Natural killer cell (primary cell): ENCODE results near the gene OPA3. TPM values are rescaled to one million over a fixed set of nuclear protein-coding genes. Genes with fewer than 3 reads are reported as not detected.

Experiments used
- ATAC-seq, 3 donors: fragments of 150-1000 bp in 2 of 3; fragments of 200-7000 bp in 1 of 3; cut with Tn5 transposase; 1 replicate in 1 of 3; 2 replicates in 2 of 3; pipeline ENCODE4 v1.10.0; 2021; ENCODE audit warnings: mild to moderate bottlenecking in 2 of 3, moderate library complexity in 2 of 3
- DNase-seq, 2 donors: peaks; one replicate each; pipeline versions ENCODE4 v3.0.0 to v3.0.0-alpha.2; 2013 to 2021; ENCODE audit warnings: mixed read lengths in 1 of 2
- H3K27ac ChIP-seq: one replicate; pipeline ENCODE4 v1.5.1; 2013; ENCODE audit warnings: mild to moderate bottlenecking, low read length
- H3K27me3 ChIP-seq: one replicate; pipeline ENCODE4 v1.6.1; 2013; ENCODE audit warnings: low read length; ENCODE audit not compliant: control insufficient read depth, insufficient read depth
- H3K36me3 ChIP-seq: one replicate; pipeline ENCODE4 v1.6.1; 2013; ENCODE audit warnings: low read length; ENCODE audit not compliant: control insufficient read depth, insufficient read depth
- H3K4me1 ChIP-seq: one replicate; pipeline ENCODE4 v1.6.1; 2013; ENCODE audit warnings: low read length; ENCODE audit not compliant: control insufficient read depth, insufficient read depth
- H3K4me3 ChIP-seq: one replicate; pipeline ENCODE4 v1.5.1; 2013; ENCODE audit warnings: low read length
- H3K9me3 ChIP-seq: one replicate; pipeline ENCODE4 v1.6.1; 2013; ENCODE audit warnings: low read length; ENCODE audit not compliant: control insufficient read depth, insufficient read depth
- H3K27ac Mint-ChIP-seq, 2 donors: one replicate each; pipeline ENCODE4 v1.8.0; 2022; ENCODE audit warnings: mild to moderate bottlenecking in 2 of 2, mixed read lengths in 2 of 2, moderate library complexity in 1 of 2
- H3K27me3 Mint-ChIP-seq, 2 donors: one replicate each; pipeline ENCODE4 v1.8.0; 2022; ENCODE audit warnings: low read depth in 2 of 2, mixed read lengths in 2 of 2
- H3K36me3 Mint-ChIP-seq: one replicate; pipeline ENCODE4 v1.8.0; 2022; ENCODE audit warnings: mixed read lengths
- H3K4me1 Mint-ChIP-seq, 2 donors: one replicate each; pipeline ENCODE4 v1.8.0; 2022; ENCODE audit warnings: mixed read lengths in 2 of 2
- H3K4me3 Mint-ChIP-seq: one replicate; pipeline ENCODE4 v1.8.0; 2022; ENCODE audit warnings: mild to moderate bottlenecking, moderate library complexity, mixed read lengths
- H3K9me3 Mint-ChIP-seq, 2 donors: one replicate each; pipeline ENCODE4 v1.8.0; 2022; ENCODE audit warnings: mixed read lengths in 2 of 2
- WGBS: methylation state at CpG from one replicate; pipeline ENCODE4 v1.1.7; 2013; ENCODE audit warnings: missing lambda C conversion rate; ENCODE audit not compliant: insufficient coverage; 5-methylcytosine and 5-hydroxymethylcytosine counted together
- intact Hi-C: fragments of 100-400 bp; cut with micrococcal nuclease; formaldehyde crosslinking; loops from one replicate; pipeline ENCODE4 v1.14.2; 2022
- total RNA-seq, 4 donors: library from RNA; stranded (reverse); fragments of 120-200 nt in 1 of 4; gene quantifications; one replicate each; pipeline versions ENCODE4 v1.2.3 to v1.2.4, GENCODE V29; 2013 to 2022
- TF ChIP-seq, protein P1 (sequence below): fragments of 200-600 bp; IDR thresholded peaks from one replicate; pipeline ENCODE4 v1.8.0; 2022; ENCODE audit warnings: antibody characterized with exemption

The OPA3 gene
- total RNA-seq, 3 donors from 2014 or later (not counting 1 experiment from before 2014, with no cell fraction given): 8.2 to 10.4 (median 9.0) TPM

DNA sequence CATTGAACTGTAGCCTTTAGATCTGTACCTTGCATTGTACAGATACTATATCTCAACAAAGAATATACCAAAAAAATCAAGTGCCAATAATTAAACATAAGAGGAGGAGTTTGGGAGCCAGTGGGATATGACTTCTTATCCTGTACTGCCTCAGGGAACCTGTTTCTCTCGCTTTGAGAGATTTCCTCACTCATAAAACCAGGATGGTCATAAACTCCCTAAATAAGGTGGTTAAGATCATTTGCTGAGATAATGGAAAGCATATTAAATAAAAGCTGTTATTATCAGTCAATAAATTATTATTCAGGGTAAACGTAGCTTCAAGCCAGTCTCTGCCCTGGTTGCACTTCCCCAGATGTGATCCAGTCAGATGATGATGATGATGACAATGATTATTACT is 17.0 kb downstream of the OPA3 start:
- H3K9me3 ChIP-seq: no peaks in the 10 kb centered on the region
- no peak overlapping the region for H3K27ac ChIP-seq
- Mint-ChIP-seq H3K9me3 (no peaks in the 10 kb centered on the region), H3K27me3 (no peaks in the 10 kb centered on the region), H3K36me3 (no peaks in the 10 kb centered on the region), H3K4me1 (peaks cover 5 to 8% of the 10 kb centered on the region in 2 donors), H3K27ac (no peak overlapping the region), H3K4me3 (no peak overlapping the region)
- H3K4me1 ChIP-seq: peaks cover 11% of the 10 kb centered on the region
- ATAC-seq (no peak), DNase-seq (no peak)
- intact Hi-C loops: loop anchor here (10.0 kb wide), 1 partner anchor 143 kb away; the partner anchor contains the start of gene ERCC1
- TF ChIP-seq, protein P1, sequence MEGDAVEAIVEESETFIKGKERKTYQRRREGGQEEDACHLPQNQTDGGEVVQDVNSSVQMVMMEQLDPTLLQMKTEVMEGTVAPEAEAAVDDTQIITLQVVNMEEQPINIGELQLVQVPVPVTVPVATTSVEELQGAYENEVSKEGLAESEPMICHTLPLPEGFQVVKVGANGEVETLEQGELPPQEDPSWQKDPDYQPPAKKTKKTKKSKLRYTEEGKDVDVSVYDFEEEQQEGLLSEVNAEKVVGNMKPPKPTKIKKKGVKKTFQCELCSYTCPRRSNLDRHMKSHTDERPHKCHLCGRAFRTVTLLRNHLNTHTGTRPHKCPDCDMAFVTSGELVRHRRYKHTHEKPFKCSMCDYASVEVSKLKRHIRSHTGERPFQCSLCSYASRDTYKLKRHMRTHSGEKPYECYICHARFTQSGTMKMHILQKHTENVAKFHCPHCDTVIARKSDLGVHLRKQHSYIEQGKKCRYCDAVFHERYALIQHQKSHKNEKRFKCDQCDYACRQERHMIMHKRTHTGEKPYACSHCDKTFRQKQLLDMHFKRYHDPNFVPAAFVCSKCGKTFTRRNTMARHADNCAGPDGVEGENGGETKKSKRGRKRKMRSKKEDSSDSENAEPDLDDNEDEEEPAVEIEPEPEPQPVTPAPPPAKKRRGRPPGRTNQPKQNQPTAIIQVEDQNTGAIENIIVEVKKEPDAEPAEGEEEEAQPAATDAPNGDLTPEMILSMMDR: no peak
- no peaks in the 10 kb centered on the region for H3K36me3 ChIP-seq
- 80% methylated on average over 1 of the region's 2 CpGs for WGBS
- no peak overlapping the region for H3K4me3 ChIP-seq
- no peaks in the 10 kb centered on the region for H3K27me3 ChIP-seq

DNA sequence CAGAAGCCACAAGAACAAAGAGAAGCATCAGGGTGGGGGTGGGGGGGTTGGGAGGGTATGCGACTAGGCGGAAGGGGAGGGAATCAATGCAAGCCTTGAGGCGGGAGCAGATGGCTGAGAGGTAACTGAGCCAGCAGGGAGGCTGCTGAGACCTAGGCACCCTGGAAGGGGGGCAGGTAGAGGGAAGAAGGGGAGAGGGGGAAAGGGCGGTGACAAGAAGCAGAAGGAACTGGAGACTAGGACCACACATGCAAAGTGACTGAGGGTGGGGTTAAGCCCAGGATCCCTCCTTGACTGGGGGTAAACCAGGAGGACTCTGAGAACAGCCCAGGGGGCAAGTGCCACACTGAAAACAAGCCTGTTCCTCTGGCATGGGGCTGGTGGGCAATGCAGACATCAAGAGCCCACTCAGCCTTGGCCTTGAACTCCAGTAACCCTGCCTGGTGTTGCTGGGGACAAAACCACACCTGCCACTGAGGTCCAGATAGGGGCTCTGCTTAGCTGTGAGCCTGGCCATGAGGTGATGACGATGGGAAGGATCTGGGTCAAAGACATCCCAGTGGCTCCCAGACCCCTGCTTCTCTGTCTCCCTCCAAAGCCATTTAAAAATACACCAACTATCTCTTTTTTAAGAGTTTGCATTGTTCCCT is 20.3 kb downstream of the OPA3 start:
- intact Hi-C loops: loop anchor here (10.0 kb wide), 1 partner anchor 139 kb away; the partner anchor contains the start of gene ERCC1
- WGBS: 71% methylated on average over 5 of the region's 5 CpGs
- DNase-seq: peak in 1 of 2 donors; percentile 34
- Mint-ChIP-seq H3K36me3 (no peaks in the 10 kb centered on the region), H3K9me3 (no peaks in the 10 kb centered on the region), H3K27ac (no peak overlapping the region), H3K4me1 (peaks cover 0 to 7% of the 10 kb centered on the region in 2 donors), H3K4me3 (no peak overlapping the region), H3K27me3 (no peaks in the 10 kb centered on the region)
- no peaks in the 10 kb centered on the region for H3K36me3 ChIP-seq
- ATAC-seq: no peak
- H3K4me3 ChIP-seq: no peak overlapping the region
- no peaks in the 10 kb centered on the region for H3K9me3 ChIP-seq
- TF ChIP-seq, protein P1: no peak
- H3K4me1 ChIP-seq: peaks cover 15% of the 10 kb centered on the region
- no peak overlapping the region for H3K27ac ChIP-seq
- H3K27me3 ChIP-seq: no peaks in the 10 kb centered on the region

DNA sequence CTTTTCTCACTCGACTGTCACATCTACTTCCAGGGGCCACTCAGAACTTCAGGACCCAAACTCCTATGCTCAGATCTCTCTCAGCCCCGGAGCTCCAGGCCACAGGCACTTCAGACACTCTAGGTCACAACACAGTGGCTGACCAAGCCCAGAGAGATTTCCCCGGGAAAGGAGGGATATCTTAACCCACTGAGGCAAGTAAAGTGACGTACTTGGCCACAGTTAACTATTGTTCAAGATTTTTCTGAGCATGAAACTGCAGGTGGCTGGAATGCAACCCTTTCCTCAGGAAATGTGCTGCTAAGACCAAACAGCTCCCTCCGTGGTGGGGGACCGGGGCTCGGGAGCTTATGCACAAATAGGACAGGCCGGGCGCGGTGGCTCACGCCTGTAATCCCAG is 23.9 kb downstream of the OPA3 start:
- Histone ChIP-seq H3K4me3 (no peak overlapping the region), H3K27ac (no peak overlapping the region), H3K36me3 (no peaks in the 10 kb centered on the region), H3K27me3 (no peaks in the 10 kb centered on the region), H3K9me3 (no peaks in the 10 kb centered on the region), H3K4me1 (peaks cover 22% of the 10 kb centered on the region)
- DNase-seq (no peak), ATAC-seq (no peak)
- no peaks in the 10 kb centered on the region for H3K27me3 Mint-ChIP-seq
- H3K4me3 Mint-ChIP-seq: no peak overlapping the region
- intact Hi-C loops: loop anchor here (10.0 kb wide), 1 partner anchor 136 kb away; the partner anchor contains the start of gene ERCC1
- WGBS: 95% methylated on average over 7 of the region's 11 CpGs
- peaks cover 7 to 16% of the 10 kb centered on the region in 2 donors for H3K4me1 Mint-ChIP-seq
- H3K27ac Mint-ChIP-seq: peak overlapping the region in 1 of 2 donors; percentile 24
- H3K36me3 Mint-ChIP-seq: no peaks in the 10 kb centered on the region
- H3K9me3 Mint-ChIP-seq: no peaks in the 10 kb centered on the region
- TF ChIP-seq, protein P1: no peak
